C4-2B (cell line): ENCODE results near the gene SLC16A8.

Experiments
- ZFX ChIP-seq: fragments of 450-650 bp; IDR thresholded peaks from 2 replicates; pipeline ENCODE4 v1.6.1; 2017
- TF ChIP-seq, protein P1 (sequence below): fragments of 450-650 bp; conservative IDR thresholded peaks from 2 replicates; pipeline ENCODE4 v1.5.1; 2017; ENCODE audit warnings: mild to moderate bottlenecking

DNA sequence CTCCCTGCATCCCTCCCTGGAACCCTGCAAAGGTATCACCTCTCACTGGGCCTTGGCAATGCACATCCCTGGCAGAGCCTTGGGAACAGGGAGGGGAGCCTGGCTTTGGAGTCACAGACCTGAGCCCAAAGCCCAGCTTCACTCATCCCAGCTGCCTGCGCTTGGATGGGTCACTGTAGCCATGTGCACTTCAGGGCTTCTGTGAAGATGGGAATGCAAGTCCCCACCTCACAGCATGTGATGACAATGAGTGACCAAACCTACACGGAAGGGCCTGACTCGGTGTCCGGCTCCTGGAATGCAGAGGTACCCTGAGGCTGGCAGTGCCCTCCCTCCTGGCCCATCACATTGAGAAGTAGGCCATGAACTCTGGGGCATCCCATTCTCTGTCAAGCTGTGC, 49.3 kb upstream of the SLC16A8 start:
- TF ChIP-seq, protein P1, sequence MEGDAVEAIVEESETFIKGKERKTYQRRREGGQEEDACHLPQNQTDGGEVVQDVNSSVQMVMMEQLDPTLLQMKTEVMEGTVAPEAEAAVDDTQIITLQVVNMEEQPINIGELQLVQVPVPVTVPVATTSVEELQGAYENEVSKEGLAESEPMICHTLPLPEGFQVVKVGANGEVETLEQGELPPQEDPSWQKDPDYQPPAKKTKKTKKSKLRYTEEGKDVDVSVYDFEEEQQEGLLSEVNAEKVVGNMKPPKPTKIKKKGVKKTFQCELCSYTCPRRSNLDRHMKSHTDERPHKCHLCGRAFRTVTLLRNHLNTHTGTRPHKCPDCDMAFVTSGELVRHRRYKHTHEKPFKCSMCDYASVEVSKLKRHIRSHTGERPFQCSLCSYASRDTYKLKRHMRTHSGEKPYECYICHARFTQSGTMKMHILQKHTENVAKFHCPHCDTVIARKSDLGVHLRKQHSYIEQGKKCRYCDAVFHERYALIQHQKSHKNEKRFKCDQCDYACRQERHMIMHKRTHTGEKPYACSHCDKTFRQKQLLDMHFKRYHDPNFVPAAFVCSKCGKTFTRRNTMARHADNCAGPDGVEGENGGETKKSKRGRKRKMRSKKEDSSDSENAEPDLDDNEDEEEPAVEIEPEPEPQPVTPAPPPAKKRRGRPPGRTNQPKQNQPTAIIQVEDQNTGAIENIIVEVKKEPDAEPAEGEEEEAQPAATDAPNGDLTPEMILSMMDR, result no peak
- TF ChIP-seq ZFX, result no peak
